ENCODE data around the gene THBS2.

- TF ChIP-seq EP300 (IDR thresholded peaks at IDR 0.05) (no peak), POLR2A (IDR thresholded peaks at IDR 0.05) (no peak)
- TF ChIP-seq, protein P1, sequence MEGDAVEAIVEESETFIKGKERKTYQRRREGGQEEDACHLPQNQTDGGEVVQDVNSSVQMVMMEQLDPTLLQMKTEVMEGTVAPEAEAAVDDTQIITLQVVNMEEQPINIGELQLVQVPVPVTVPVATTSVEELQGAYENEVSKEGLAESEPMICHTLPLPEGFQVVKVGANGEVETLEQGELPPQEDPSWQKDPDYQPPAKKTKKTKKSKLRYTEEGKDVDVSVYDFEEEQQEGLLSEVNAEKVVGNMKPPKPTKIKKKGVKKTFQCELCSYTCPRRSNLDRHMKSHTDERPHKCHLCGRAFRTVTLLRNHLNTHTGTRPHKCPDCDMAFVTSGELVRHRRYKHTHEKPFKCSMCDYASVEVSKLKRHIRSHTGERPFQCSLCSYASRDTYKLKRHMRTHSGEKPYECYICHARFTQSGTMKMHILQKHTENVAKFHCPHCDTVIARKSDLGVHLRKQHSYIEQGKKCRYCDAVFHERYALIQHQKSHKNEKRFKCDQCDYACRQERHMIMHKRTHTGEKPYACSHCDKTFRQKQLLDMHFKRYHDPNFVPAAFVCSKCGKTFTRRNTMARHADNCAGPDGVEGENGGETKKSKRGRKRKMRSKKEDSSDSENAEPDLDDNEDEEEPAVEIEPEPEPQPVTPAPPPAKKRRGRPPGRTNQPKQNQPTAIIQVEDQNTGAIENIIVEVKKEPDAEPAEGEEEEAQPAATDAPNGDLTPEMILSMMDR (IDR thresholded peaks at IDR 0.05), result no peak
Measured at GRCh38 chr6:169268276-169268675, 14.6 kb upstream of the THBS2 start.

Data from ovary (tissue), 3 donors.